GM18909 (cell line): ENCODE measurements around the gene DTX3.
A peak's percentile ranks its signal among the peaks of the same experiment; 100 is the strongest.
"Not testable (repeated sequence)": the region's sequence is repeated elsewhere in the genome, so short reads cannot be mapped to it uniquely, and the experiment has no call there.

Experiments used
- ATAC-seq: cut with Tn5 transposase; IDR thresholded peaks from one replicate; pipeline ENCODE4 v1.9.1; 2021; ENCODE audit warnings: mild to moderate bottlenecking; ENCODE audit not compliant: unreplicated experiment, poor library complexity

The DTX3 gene, protein sequence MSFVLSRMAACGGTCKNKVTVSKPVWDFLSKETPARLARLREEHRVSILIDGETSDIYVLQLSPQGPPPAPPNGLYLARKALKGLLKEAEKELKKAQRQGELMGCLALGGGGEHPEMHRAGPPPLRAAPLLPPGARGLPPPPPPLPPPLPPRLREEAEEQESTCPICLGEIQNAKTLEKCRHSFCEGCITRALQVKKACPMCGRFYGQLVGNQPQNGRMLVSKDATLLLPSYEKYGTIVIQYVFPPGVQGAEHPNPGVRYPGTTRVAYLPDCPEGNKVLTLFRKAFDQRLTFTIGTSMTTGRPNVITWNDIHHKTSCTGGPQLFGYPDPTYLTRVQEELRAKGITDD

DNA sequence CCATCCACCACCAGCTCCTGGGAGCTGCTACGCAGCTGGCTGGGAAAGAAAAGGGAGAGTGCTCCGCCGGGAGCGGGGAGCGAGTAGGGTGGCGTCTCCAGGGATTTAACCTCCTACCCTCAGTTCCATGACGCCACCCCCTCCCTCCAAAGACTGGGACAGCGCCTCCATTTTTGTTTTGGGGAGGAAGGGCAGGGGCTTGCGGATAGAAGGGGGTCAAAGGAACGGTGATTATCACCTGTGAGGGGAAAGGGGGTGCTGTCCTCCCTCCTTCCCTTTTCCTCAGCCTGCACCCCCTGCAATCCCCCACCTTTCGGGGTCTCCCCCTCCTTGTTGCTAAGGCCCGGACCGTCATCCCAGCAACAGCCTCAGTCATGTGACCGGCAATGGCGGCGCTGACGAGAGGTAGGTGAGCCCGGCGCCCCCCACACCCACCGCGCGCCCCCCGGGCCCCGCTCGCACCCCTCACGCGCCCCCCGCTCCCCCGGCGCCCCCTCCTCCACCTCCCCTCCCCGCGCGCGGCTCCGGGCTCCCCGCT, at the start of gene DTX3:
Gene DTX3, plus strand, starts transcription at position 371 of the 538 bp plus-strand sequence. CDS start 1,694 bp downstream, outside the sequence.
- ATAC-seq, result peak; percentile 70

DNA sequence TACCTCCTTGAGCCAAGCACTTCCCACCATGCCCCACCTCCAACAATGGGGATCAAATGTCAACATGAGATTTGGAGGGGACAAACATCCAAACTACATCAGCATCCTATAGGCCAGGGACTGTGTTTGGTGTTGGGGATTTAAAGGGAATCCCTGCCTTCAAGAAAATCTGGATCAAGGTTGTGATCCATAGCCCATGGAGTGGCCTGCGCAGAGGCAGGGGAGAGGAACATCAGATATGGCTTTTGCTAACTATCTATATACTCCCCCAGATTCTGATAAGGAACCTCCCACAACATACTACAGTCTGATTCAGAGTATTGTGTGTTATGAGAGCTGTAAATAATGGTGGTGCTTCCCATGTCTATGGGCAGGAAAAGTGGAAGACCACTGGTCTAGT, 49.7 kb upstream of the DTX3 start:
- ATAC-seq, result no peak

DNA sequence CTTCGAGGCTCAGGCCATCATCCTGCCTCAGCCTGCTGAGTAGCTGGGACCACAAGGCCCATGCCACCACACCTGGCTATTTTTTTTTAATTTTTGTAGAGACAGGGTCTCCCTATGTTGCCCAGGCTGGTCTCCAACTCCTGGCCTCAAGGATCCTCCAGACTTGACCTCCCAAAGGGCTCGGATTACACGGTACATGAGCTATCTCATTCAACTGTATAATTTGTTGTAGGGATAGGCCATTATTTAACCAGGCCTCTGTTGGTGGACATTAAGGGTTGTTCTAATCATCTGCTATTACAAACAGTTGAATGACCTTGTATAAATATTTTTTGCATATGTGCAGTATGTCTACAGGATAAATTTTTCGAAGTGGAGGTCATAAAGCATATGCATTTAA, 45.8 kb upstream of the DTX3 start:
- no peak for ATAC-seq

DNA sequence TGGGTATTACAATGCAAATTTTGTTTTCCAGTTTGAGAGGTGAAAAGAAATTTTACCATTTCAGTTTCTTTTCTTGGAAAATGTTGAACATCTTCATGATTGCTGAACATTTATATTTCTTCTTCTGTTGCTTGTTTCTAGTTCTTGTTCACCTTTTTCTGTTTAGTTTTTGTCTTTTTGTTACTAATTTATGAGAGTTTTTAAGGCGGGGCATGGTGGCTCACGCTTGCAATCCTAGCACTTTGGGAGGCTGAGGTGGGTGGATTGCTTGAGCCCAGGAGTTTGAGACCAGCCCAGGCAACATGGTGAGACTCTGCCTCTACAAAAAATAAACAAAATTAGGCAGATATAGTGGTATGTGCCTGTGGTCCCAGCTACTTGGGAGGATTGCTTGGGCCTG, 44.1 kb upstream of the DTX3 start:
- no peak for ATAC-seq

DNA sequence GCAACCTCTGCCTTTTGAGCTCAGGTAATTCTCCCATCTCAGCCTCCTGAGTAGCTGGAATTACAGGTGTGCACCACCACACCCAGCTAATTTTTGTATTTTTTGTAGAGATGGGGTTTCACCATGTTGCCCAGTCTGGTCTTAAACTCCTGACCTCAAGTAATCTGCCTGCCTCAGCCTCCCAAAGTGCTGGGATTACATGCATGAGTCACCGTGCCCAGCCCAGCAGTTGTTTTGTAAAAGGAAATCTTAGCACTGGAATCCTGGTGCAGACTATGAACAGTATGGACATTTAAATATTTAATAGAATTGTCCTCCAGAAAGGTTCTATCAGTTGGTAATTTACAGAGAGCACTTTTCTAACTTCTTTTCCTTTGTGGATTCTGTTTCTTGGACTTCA, 43.5 kb upstream of the DTX3 start:
- not testable (repeated sequence) for ATAC-seq

DNA sequence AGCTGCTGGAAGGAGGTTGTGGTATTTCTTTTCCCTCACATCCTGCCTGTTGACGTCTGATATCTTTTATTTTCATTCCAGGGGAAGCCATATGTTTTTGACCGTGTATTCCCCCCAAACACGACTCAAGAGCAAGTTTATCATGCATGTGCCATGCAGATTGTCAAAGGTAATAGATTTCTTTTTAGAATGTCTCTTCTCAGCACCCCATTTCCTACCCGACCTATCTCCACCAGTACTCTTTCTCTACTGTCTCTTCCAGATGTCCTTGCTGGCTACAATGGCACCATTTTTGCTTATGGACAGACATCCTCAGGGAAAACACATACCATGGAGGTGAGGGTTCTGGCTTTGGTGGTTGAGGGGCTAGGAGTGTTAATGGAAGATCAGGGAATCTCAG, 41.3 kb upstream of the DTX3 start:
- no peak for ATAC-seq

DNA sequence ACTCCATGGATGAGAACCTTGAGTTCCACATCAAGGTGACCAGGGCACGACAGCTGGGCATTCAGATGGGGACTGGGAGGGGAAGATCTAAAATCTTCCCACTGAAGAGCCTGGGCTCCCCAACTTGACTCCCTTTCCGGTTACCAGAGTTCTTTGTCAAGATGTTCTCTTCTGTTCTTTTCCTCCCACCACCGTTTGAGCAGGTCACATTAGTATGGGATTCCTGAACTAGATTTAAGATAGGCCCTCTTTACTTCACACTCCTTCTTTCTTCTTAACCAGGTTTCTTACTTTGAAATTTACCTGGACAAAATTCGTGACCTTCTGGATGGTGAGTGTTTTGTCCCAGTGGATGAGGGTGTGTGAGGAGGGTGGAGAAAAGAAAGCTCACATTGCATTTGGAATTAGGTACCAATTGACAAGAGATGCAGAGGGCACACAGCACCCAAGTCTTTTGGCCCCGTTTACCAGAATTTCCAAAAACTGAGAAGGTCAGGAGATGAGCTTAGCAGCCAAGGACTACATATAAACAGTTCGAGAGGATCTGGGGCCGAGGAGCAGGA, 40.4 kb upstream of the DTX3 start:
- ATAC-seq, result no peak

DNA sequence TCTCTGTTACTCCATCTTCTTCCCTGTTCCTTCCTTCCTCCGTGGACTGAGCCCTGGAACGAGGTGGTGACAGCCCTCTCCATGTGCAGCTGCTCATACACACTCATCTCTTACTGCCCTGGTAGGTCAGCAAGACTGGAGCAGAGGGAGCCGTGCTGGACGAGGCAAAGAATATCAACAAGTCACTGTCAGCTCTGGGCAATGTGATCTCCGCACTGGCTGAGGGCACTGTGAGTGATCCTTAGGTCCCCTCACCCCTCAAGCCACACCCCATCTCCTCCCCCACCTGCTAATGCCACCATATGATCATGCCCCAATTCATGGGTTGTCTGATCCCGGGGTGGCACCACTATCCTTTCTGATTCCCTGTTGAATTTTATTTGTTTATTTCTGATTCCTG, 35.8 kb upstream of the DTX3 start:
- ATAC-seq, result no peak

DNA sequence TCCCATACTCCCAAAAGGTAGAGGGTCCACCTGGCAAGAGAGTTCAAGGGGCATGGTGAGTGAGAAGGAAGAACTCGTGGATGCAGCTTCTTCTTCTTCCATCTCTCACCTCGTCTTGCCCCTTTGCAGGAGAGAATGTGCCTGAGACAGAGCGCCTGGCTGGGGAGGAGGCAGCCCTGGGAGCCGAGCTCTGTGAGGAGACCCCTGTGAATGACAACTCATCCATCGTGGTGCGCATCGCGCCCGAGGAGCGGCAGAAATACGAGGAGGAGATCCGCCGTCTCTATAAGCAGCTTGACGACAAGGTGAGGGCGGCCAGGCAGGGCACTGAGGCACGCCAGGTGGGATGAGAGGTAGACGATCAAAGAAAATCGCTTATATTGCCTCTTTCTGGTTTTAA, 34.8 kb upstream of the DTX3 start:
- no peak for ATAC-seq

DNA sequence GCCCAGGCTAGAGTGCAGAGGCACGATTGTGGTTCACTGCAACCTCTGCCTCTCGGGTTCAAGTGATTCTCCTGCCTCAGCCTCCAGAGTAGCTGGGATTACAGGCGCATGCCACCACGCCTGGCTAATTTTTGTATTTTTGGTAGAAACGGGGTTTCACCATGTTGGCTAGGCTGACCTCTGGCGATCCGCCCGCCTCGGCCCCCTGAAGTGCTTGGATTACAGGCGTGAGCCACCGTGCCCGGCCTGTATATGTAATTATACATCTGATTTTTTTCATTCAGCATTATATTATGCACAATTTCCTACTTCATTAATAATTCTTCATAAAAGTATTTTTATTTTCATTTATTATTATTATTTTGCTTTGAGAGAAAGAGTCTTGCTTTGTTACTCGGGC, 34.2 kb upstream of the DTX3 start:
- ATAC-seq, result not testable (repeated sequence)

DNA sequence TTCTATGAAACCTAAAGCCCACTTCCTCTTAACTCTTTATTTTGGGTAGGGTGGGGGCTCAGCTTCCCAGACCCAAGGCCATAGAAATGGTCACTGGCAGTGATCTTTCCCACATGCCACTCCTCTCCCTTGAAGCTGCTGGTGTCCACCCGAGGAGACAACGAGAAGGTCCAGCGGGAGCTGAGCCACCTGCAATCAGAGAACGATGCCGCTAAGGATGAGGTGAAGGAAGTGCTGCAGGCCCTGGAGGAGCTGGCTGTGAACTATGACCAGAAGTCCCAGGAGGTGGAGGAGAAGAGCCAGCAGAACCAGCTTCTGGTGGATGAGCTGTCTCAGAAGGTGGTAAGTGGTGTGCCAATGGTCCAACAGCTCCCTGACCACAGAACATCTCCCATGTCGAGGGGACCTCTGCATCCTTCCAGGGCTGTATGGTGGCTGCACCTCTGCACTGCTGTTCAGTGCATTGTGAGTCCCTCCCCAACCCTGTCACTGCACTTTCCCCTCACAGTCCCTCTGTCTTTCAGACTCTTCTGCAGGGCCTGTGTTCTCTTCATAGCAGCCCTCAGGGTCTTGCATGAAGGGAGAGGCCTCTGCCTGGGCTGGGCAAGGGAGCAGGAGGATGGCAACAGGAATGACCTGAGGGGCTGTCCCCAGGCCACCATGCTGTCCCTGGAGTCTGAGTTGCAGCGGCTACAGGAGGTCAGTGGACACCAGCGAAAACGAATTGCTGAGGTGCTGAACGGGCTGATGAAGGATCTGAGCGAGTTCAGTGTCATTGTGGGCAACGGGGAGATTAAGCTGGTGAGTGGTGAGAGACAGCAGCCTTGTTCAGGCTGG, 32.5 kb upstream of the DTX3 start:
- no peak for ATAC-seq

DNA sequence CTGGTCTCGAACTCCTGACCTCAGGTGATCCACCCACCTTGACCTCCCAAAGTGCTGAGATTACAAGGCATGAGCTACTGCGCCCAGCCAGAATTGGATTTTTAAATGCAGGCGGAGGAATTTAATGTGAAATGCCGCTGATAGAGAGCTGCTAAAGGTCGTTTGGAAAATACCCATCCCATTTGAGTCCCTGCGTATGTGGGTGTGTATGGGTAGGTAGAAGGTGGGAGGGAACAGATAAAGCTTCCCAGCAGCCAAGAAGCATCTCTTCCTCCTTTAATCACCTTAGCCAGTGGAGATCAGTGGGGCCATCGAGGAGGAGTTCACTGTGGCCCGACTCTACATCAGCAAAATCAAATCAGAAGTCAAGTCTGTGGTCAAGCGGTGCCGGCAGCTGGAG, 29.8 kb upstream of the DTX3 start:
- no peak for ATAC-seq

DNA sequence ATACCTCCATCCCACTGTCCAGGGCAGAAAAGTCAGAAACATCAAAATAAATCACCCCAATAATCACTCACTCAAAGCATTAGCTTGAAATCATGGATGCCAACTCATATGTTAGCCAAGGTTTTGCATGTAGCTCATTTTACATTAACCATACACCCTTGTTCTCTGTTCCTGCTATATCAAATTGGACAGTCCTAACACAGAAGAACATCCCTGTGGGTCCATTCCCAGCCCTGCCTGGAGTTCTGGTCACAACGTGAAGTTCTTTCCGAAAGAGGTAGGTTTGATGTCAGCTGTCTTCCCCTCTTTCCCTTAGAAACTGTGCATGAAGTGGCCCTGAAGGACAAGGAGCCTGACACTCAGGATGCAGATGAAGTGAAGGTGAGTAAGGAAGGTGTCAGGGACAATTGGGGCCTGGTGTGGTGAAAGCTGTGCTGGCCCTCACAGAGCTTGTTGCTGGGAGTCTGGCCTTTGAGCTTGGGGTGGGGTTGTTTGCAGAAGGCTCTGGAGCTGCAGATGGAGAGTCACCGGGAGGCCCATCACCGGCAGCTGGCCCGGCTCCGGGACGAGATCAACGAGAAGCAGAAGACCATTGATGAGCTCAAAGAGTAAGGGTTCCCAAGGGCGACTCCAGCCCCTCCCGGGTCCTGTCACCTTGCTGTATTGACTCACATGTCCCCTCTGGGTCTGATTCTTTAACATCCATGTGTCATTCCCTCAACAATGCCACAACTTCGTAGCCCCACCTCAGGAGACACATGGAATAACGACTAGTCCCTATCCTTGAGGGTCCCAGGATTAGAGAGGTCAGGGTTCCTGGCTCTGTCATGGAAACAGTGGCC, 28.6 kb upstream of the DTX3 start:
- ATAC-seq, result no peak

DNA sequence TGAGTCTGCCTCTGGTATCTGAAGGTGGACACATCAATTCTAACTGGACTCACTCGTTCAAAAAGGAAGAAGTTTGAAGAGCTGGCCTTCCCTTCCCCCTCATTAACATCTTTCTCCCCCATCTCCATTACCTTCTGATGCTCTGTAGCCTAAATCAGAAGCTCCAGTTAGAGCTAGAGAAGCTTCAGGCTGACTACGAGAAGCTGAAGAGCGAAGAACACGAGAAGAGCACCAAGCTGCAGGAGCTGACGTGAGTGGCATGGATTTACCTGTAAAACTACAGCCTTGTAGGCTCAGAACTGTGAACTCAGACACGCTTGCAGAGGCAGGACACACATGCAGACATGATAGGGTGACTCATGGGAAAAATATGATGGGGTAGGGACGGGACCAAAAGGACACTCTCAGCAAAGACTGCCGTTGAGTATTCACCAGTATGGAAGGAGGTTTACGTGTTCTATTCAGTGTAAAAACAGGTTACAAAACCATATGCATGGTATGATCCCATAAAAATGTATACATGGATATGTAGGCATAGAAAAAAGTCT, 27.9 kb upstream of the DTX3 start:
- ATAC-seq, result no peak

DNA sequence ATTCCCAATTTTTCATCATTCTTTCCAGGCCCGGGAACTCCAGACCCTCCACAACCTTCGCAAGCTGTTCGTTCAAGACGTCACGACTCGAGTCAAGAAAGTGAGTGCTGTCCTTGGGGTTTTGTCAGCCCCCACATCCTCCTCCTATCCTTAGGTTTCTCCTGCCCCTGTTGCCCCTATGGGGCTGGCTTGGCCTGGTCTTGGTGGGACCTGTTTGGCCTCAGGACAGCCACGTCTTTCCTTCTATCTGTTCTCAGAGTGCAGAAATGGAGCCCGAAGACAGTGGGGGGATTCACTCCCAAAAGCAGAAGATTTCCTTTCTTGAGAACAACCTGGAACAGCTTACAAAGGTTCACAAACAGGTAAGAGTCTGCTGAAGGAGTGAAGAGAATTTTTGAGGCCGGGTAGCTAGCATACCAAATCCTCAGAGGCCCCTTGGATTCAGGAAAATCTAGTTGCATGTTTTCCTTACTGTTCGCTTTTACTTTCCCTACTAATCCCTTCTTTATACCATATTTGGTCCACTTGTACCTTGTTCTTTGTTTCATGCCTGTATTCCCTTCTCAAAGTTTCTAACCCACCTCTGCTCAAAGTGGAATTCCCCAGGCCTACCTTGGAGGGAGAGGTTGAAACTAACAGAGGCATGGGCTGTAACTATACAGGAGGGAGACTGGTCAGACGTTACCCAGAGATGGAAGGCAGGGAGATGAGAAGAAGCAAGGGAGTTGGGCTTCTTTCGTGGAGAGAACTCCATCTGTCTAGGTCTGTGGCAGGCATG, 26.5 kb upstream of the DTX3 start:
- ATAC-seq, result no peak

DNA sequence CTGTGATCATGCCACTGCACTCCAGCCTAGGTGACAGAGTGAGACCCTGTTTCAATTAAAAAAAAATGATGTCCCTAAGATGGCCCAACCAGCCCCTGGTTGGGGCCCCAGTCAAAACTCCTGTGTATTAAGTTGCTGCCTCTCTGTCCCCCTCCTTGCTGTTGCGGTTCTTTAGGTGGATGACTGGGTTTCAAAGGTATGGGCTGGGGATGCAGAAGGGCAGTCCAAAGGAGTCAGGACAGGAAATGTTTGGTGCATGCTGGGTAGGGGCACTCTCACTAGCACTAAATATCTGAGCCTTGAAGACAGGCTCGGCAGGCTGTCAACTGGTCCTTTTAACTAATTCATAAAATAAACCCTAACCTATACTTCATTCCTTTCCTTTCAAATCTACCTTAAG, 25.6 kb upstream of the DTX3 start:
- ATAC-seq, result no peak

DNA sequence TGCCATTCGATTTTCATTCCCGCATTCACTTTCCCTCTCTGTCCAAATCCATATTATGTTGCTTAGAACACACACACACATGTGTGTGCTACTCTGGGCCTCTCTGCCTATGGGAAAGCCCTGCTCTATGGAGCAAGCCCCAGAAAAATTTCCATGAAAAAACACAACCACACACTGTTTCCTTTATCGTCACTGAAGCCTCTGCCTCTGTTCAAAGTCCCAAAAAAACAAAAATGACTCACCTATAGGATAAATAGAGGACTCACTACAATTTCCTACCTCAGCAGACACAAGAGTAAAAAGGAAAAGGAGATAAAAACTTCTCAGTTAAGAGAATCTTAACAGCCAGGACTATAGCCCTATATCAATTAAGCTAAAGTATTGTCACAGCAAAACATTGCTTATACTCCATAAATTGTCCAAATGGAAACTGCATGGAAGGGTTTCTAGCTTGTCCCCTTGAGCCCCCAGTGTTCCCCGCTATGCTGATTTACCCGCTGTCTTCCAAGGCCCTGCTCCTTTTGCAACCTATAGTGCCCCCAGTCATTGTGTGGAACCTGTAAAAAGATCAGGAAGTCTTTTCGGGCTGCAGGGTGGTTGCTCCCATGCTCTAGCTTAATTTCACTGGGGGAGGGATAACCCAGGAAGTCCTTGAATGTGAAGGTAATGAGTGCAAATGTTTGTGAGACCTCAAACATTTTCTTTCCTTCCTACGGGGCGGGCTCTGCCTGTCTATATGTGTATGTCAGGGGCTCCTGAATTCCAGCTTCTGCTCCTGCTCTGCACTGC, 24.8 kb upstream of the DTX3 start:
- ATAC-seq, result no peak

DNA sequence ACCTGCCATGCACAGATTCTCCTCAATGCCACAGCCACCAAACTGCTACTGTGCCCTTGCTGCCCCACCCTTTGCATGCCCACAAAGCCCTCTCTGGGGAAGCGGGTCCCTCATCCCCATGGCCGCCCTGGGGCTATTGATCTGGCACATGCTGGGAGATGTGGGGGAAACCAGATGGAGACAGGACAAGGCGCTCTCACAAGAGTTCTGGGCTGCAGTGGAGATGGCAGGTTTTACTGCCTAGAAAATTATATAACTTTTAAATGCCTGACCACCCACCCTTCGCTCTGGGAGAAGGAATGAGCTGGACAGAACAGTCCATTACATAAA, 24.2 kb upstream of the DTX3 start:
- ATAC-seq, result no peak

DNA sequence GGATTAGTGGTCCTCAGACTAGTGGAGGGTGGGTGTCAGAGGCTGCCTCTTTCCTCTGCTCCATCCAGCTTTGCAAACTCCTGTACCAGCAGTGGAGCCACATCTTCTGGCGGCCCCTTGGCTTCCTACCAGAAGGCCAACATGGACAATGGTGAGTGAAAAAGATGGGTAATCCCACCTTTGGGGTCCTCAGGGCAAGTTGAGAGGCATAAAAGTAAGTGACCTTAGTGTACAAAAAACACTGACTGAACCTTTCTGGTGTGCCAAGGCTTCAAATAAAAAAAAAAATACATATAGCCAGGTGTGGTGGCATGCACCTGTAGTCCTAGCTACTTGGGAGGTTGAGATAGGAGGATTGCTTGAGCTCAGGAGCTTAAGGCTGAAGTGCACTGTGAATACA, 22.8 kb upstream of the DTX3 start:
- no peak for ATAC-seq
